ENCODE results near the gene MYH4. TPM values are rescaled to one million over a fixed set of nuclear protein-coding genes. Genes with fewer than 3 reads are reported as not detected.

Gene MYH4
- polyA plus RNA-seq, 1 of the 3 experiments (the other 2 are of a cell fraction): not detected

DNA sequence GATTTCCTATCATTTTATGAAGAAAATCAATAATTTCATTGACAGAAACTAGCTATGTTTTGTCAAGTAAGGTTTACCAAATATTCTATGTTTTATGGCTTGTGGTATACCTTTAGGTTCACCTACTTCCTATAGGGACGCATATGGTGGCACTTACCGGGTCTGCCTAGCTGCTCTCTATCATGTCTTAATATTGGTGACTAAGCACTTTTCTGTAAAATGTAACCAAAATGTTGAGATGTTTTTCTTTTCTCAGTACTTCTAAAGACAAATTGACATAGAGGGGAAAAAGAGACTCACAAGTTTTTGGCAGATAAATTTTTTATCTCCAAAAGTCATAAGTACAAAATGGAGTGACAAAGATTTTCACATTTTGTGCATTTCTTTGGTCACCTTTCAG lies 22.6 kb upstream of the MYH4 start (continued):
- TF ChIP-seq CTCF (IDR thresholded peaks at IDR 0.05): no peak
- no peak for TF ChIP-seq FOXJ3 (CRISPR knock-in tag; IDR thresholded peaks at IDR 0.05)
- TF ChIP-seq CHD2 (IDR thresholded peaks at IDR 0.05; ENCODE audit: low read length, partially characterized antibody): no peak

GRCh38 chr17:10482252-10482651 lies 12.9 kb upstream of the MYH4 start:
- DNase-seq: no peak
- no peak overlapping the region for H3K4me2 ChIP-seq
- no peak overlapping the region for H3K27ac ChIP-seq (ENCODE audit: low read depth in 2 of 2, low read length in 1 of 2)
- no peaks in the 10 kb centered on the region for H4K20me1 ChIP-seq (ENCODE audit: insufficient read depth)
- 0% methylated on average over 1 of the region's 1 CpG for WGBS (ENCODE audit: low lambda C conversion rate)
- H3K79me2 ChIP-seq (ENCODE audit: insufficient read depth): no peaks in the 10 kb centered on the region
- no peak for TF ChIP-seq USF1 (IDR thresholded peaks at IDR 0.05; ENCODE audit: borderline replicate concordance, low read depth)
- TF ChIP-seq FOSL2 (IDR thresholded peaks at IDR 0.05; ENCODE audit: borderline replicate concordance, low read depth): no peak
- no peak for TF ChIP-seq IRF3 (IDR thresholded peaks at IDR 0.05; ENCODE audit: low read depth, low read length)
- no peak for TF ChIP-seq MXI1 (IDR thresholded peaks at IDR 0.05; ENCODE audit: low read depth, low read length)
- TF ChIP-seq USF2 (IDR thresholded peaks at IDR 0.05; ENCODE audit: borderline replicate concordance, low read depth, low read length): no peak
- TF ChIP-seq ELF1 (IDR thresholded peaks at IDR 0.05): no peak
- no peak for TF ChIP-seq CHD2 (IDR thresholded peaks at IDR 0.05; ENCODE audit: low read length, partially characterized antibody)
- no peak for TF ChIP-seq NFIC (IDR thresholded peaks at IDR 0.05; ENCODE audit: borderline replicate concordance)
- no peak for TF ChIP-seq POLR2AphosphoS5 (IDR thresholded peaks at IDR 0.05; ENCODE audit: low read depth, low read length)
- no peak for TF ChIP-seq FOXM1 (IDR thresholded peaks at IDR 0.05; ENCODE audit: low read depth)
- TF ChIP-seq REST (IDR thresholded peaks at IDR 0.05; ENCODE audit: low read depth, low read length): no peak
- TF ChIP-seq RCOR1 (IDR thresholded peaks at IDR 0.05; ENCODE audit: low read length): no peak
- TF ChIP-seq EZH2phosphoT487 (IDR thresholded peaks at IDR 0.05; ENCODE audit: borderline replicate concordance, low read depth): no peak
- no peak for TF ChIP-seq RXRA (IDR thresholded peaks at IDR 0.05; ENCODE audit: borderline replicate concordance, low read depth)
- TF ChIP-seq TAF1 (IDR thresholded peaks at IDR 0.05; ENCODE audit: borderline replicate concordance, low read depth, low read length): no peak
- TF ChIP-seq EP300 (IDR thresholded peaks at IDR 0.05; ENCODE audit: borderline replicate concordance in 1 of 2, low read depth in 1 of 2, low read length in 1 of 2): no peak
- no peak for TF ChIP-seq FOXJ3 (CRISPR knock-in tag; IDR thresholded peaks at IDR 0.05)
- no peak for TF ChIP-seq RFX5 (IDR thresholded peaks at IDR 0.05; ENCODE audit: low read length)
- ChIA-PET POLR2A (no interaction called here), CTCF (no interaction called here)
- H3K4me3 ChIP-seq (ENCODE audit: low read depth in 2 of 2, low read length in 1 of 2): no peak overlapping the region
- H3F3A ChIP-seq (replicated peaks; ENCODE audit: insufficient read depth): no peaks in the 10 kb centered on the region
- no peaks in the 10 kb centered on the region for H3K4me1 ChIP-seq (ENCODE audit: control insufficient read depth in 1 of 2, insufficient read depth in 2 of 2, low read depth in 1 of 2, low read length in 1 of 2)
- H3K9ac ChIP-seq: no peak overlapping the region
- H3K36me3 ChIP-seq (replicated peaks in 1 of 2; ENCODE audit: control insufficient read depth in 1 of 2, insufficient read depth in 2 of 2, low read length in 1 of 2): no peaks in the 10 kb centered on the region
- H3K9me3 ChIP-seq: no peaks in the 10 kb centered on the region
- H3K9me2 ChIP-seq: no peaks in the 10 kb centered on the region
- no peaks in the 10 kb centered on the region for H3K27me3 ChIP-seq (ENCODE audit: insufficient read depth)
- no peak overlapping the region for H2AFZ ChIP-seq (ENCODE audit: low read depth)

Measured in SK-N-SH (cell line).